Ramos (cell line): Measurements from ENCODE around the gene RBBP9.
"Not testable (repeated sequence)": the region's sequence is repeated elsewhere in the genome, so short reads cannot be mapped to it uniquely, and the experiment has no call there.

ENCODE experiments used
- in situ Hi-C: fragments of 300-500 bp; cut with MboI; formaldehyde crosslinking; loops from one replicate; pipeline ENCODE4 v1.14.3; 2022; ENCODE audit warnings: low sequenced_read_pairs; ENCODE audit not compliant: unreplicated experiment

The RBBP9 gene

GRCh38 chr20:18506744-18507143 lies 9.7 kb upstream of the RBBP9 start:
- in situ Hi-C loops = no loop called here

DNA sequence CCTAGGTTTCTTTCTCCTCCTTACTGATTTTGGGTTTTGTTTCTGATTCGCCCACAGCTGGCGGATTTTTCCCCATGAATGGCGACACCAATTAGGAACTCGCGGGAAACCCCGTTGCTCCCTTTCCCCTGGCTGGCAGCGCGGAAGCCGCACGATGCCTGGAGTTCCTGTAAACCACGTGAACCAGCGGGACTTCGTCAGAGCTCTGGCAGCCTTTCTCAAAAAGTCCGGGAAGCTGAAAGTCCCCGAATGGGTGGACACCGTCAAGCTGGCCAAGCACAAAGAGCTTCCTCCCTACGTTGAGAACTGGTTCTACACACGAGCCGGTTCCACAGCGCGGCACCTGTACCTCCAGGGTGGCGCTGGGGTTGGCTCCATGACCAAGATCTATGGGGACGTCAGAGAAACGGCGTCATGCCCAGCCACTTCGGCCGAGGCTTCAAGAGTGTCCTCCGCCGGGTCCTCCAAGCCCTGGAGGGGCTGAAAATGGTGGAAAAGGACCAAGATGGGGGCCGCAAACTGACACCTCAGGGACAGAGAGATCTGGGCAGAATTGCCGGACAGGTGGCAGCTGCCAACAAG lies 7.5 kb upstream of the RBBP9 start:
- in situ Hi-C loops = no loop called here

DNA sequence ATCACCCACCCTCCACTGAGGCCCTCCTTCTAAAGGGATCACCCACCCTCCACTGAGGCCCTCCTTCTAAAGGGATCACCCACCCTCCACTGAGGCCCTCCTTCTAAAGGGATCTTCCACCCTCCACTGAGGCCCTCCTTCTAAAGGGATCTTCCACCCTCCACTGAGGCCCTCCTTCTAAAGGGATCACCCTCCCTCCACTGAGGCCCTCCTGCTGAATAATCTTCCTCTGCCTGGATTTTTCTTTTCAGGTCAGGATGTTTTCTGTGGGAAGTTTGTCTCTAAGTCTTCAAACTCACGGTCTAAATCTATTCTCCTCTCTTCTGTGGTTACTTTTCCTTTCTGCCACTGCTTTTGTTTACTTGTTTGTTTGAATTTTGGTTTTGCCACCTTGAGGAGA lies 4.6 kb upstream of the RBBP9 start:
- in situ Hi-C loops = not testable (repeated sequence)

GRCh38 chr20:18497603-18498002 lies 578 bp upstream of the RBBP9 start:
- in situ Hi-C loops = no loop called here

DNA sequence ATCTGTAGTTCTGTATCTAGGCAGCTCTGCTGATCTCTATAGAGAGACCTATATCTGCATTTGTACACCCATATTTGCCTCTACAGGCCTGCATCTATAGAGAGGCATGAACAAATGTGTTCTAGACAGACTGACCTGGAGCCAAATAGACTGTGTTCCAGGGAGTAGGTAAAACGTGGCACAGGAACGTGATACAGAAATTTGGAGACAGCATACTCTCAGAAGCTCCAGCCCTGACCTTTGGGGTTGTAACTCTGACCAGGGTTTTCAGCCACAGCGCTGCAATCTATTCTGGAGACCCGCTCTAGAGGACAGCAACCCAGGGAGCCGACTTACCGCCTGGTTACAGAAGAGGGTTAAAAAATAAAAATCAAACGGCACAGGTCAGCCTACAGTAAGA lies 983 bp downstream of the RBBP9 start:
- in situ Hi-C loops = no loop called here

DNA sequence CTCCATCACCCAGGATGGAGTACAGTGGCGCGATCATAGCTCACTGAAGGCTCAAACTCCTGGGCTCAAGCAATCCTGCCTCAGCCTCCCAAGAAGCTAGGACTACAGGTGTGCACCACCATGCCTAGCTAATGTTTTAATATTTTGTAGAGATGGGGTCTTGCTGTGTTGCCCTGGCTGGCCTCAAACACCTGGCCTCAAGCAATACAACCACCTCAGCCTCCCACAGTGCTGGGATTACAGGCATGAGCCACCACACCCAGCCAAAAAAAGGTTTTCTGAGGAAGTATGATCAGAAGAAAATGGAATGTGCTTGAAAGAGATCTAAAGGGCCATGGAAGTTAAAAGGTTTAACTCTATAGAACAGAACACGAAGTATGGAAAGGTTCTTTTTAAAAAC lies 8.7 kb downstream of the RBBP9 start:
- in situ Hi-C loops = no loop called here

GRCh38 chr20:18481596-18481995 lies 15.4 kb downstream of the RBBP9 start:
- in situ Hi-C loops = no loop called here

DNA sequence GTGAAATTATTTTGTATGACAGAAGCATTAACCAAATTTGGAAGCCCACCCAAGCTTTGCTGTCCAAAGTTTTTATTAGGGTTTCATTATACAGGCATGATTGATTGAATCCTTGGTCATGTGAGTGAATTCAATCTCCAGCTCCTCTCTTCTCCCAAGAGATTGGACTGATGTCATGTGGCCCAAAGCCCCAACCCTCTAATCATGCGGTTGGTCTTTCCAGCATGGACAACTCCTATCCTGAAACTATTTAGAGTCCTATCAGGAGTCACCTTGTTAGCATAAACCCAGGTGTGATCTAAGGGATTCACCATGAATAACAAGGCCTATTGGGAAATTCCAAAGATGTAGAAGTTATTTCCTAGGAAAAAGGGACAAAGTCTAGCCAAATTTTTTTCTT lies 19.2 kb downstream of the RBBP9 start:
- in situ Hi-C loops = no loop called here

GRCh38 chr20:18477218-18477617 lies 19.8 kb downstream of the RBBP9 start:
- in situ Hi-C loops = no loop called here

GRCh38 chr20:18466894-18467730 lies 29.9 kb downstream of the RBBP9 start, which contains the start of the genes DZANK1 and POLR3F:
Gene DZANK1 (minus strand): TSS chr20:18467030. CDS start chr20:18465358, 1,672 bp downstream.
Gene POLR3F (plus strand): TSS chr20:18467390. CDS start chr20:18467507, 117 bp downstream.
- in situ Hi-C loops = no loop called here

- in situ Hi-C loops = no loop called here
These were observed 30.5 kb downstream of the RBBP9 start for GRCh38 chr20:18466574-18466893.

DNA sequence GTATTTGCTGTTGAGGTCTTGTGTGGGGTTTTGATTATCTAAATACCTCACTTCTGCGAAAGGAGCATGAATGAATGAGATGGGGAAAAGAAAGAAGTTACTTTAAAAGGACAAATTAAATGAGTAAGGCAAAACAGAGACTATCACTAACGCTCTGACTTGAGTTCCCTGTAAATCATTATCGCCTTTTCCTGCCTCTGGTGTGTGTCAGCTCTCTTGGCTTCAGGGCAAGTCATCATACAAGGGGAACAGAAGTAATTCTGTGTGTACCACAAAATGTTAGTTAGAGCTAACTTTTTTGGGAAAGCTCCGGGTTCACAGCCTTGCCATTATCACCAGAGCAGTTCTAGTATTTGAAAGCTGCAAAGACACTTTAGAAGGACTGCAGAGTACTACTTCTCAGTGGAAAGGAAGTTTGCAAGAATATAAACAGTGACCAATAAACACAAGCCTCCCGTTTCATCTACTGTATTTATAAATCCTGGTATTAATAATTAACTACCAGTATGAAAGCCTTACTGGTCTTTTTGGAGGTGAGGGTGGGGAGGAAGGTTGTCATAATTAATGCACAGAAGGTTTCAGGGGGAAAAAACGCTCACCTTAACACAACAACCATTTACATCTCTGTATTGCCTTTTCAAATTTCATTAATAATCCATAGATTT lies 31.4 kb downstream of the RBBP9 start:
- in situ Hi-C loops = no loop called here

DNA sequence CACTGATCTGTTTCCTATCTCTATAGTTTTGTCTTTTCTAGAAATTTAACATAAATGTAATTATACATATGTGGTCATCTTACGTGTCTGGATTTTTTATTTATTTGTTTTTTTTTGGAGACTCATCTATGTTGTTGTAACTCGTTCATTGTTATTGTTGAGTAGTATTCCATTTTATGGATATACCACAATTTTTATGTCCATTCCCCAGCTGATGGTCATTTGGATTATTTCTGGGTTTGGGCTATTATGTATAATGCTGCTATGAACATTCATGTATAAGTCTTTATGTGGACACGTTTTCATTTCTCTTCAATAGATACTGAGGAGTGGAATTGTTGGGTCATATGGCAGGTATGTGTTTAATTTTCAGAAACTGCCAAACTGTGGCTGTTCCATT lies 40.4 kb downstream of the RBBP9 start:
- in situ Hi-C loops = no loop called here

DNA sequence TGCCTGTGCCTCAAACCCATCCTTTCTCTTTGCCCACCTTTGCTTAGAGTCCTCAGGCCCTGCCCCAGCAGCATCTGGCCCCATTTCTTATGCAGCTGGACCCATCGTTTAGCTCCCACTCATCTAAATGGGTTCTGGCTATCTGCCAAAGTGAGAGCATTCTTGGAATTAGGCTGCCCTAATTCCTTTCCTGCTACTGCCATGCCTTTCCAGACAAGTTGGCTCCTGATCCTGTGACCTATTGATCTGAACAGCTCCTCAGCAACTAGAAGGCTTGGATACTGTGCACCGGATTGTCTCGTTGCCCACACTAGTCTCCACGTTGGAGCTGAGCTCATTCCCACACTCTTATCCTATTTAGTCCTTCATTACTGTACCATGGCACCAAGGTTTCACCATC lies 53.1 kb downstream of the RBBP9 start:
- in situ Hi-C loops = loop anchor here (10.0 kb wide), 1 partner anchor 59 kb away; no protein-coding TSS in a partner anchor

DNA sequence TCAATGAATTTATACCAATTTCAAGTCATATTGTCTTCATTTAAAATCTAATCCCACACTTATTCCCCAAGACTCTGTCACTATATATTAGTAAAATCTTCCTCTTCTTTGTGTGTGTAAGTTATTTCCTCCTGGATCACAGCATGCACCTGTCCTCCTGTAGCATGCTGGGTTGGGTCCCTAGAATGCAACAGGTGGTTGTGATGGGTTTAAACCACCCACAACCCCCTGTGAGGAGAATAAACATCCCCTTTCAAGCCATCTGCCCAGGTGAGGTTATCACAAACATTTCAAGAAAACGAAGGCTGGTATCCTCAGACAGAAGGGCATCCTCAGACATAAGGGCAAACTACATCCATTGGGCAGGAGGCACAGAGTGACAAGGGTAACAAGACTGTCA lies 56.6 kb downstream of the RBBP9 start:
- in situ Hi-C loops = loop anchor here (10.0 kb wide), 1 partner anchor 56 kb away; no protein-coding TSS in a partner anchor

DNA sequence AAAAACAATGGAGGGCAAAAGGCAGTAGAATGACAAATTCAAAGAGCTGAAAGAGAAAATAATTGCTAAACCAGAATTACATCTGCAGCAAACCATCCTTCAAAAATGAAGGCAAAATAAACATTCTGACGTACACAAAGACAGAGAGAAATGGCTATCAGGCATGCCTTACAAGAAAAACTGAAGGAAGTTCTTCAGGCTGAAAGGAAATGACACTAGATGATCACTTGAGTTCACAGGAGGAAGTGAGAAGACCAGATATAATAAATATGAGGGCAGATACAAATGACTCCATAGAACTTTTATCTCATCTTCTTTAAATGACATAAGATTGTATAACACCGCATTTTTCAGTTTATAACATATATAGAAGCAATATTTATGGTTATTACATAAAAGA lies 60.2 kb downstream of the RBBP9 start:
- in situ Hi-C loops = no loop called here
